ENCODE measurements around the gene MPST. TPM values are rescaled to one million over a fixed set of nuclear protein-coding genes. Genes with fewer than 3 reads are reported as not detected.
"Not testable (repeated sequence)": the region's sequence is repeated elsewhere in the genome, so short reads cannot be mapped to it uniquely, and the experiment has no call there.

The MPST gene
- total and polyA plus RNA-seq, 9 donors: 5.4 to 178 (median 91.6) TPM

DNA sequence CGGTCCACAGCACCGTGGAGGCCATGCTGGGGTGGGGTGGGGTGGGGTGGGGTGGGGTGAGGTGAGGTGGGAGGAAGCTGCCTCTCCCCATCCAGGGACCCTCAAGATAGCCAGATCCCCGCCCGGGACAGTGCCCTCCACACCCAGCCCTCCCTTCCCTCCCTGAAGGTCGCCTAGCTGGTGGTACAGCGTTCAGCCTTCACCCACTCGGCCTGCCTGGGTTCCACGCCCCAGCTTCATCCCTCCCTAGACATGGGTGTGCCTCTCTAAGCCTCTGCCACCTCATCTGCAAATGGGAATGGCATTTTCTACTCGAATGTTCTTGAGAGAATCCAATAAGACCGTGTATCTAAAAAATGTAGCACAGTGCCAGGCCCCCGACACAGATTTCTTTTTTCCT lies 49.8 kb downstream of the MPST start:
- H3K36me3 ChIP-seq: no peaks in the 10 kb centered on the region
- H3K4me3 ChIP-seq: no peak overlapping the region
- no peaks in the 10 kb centered on the region for H3K4me1 ChIP-seq (ENCODE audit: insufficient read depth)
- 10 to 20% (median 12%) methylated on average over 9 to 11 of the region's 11 CpGs for WGBS, 3 donors
- intact Hi-C loops (cut with DNase I): no loop called here
- DNase-seq: no peak
- no peaks in the 10 kb centered on the region for H3K27me3 ChIP-seq
- TF ChIP-seq, protein P1, sequence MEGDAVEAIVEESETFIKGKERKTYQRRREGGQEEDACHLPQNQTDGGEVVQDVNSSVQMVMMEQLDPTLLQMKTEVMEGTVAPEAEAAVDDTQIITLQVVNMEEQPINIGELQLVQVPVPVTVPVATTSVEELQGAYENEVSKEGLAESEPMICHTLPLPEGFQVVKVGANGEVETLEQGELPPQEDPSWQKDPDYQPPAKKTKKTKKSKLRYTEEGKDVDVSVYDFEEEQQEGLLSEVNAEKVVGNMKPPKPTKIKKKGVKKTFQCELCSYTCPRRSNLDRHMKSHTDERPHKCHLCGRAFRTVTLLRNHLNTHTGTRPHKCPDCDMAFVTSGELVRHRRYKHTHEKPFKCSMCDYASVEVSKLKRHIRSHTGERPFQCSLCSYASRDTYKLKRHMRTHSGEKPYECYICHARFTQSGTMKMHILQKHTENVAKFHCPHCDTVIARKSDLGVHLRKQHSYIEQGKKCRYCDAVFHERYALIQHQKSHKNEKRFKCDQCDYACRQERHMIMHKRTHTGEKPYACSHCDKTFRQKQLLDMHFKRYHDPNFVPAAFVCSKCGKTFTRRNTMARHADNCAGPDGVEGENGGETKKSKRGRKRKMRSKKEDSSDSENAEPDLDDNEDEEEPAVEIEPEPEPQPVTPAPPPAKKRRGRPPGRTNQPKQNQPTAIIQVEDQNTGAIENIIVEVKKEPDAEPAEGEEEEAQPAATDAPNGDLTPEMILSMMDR (IDR thresholded peaks at IDR 0.05): no peak
- TF ChIP-seq POLR2A (IDR thresholded peaks at IDR 0.05) (no peak), EP300 (IDR thresholded peaks at IDR 0.05) (no peak)
- H3K9me3 ChIP-seq: no peaks in the 10 kb centered on the region
- no peak overlapping the region for H3K27ac ChIP-seq

DNA sequence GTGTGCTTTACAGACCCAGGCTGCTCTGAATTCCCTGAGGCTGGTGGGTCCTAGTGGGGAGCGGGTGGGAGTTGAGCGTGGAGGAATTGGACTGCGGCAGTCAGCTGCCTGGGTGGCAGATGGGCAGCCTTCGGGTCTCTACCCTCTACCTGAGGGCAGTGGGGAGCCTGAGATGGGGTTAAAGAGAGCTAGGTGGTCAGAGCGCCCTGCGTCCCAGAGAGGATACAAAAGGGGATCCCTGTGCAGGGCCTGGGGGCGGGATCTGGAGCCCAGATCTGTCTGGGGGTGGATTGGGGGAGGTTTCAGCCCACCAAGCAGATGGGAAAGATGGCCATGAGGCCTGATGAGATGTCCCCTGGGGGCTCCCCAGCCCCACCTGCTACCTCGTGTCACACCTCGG lies 50.2 kb downstream of the MPST start:
- H3K36me3 ChIP-seq: no peaks in the 10 kb centered on the region
- TF ChIP-seq, protein P1 (IDR thresholded peaks at IDR 0.05): no peak
- no peak for TF ChIP-seq EP300 (IDR thresholded peaks at IDR 0.05)
- no peak for TF ChIP-seq POLR2A (IDR thresholded peaks at IDR 0.05)
- no peaks in the 10 kb centered on the region for H3K27me3 ChIP-seq
- intact Hi-C loops (cut with DNase I): no loop called here
- H3K9me3 ChIP-seq: no peaks in the 10 kb centered on the region
- H3K27ac ChIP-seq: no peak overlapping the region
- no peaks in the 10 kb centered on the region for H3K4me1 ChIP-seq (ENCODE audit: insufficient read depth)
- no peak for DNase-seq
- 59 to 63% (median 60%) methylated on average over 9 of the region's 9 CpGs for WGBS, 3 donors
- no peak overlapping the region for H3K4me3 ChIP-seq

DNA sequence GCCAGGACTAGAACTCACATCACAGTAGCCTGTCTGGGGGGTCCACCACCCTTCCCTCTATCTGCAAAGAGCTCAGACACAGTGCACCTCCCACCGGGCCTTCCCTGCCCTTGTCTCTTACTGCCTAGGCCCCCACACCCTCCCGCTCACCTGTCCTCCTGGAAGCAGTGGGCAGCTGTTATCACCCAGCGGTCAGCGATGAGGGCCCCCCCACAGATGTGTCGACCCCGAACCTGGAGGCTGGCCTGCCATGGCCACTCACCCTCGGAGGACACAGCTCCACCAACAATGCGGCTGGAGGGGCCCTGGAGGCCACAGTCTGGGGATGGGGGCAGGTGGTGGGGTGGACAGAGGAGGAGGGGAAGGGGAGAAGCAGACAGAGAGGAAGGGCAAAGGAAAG lies 50.8 kb downstream of the MPST start:
- TF ChIP-seq, protein P1 (IDR thresholded peaks at IDR 0.05): no peak
- TF ChIP-seq POLR2A (IDR thresholded peaks at IDR 0.05) (no peak), EP300 (IDR thresholded peaks at IDR 0.05) (no peak)
- intact Hi-C loops (cut with DNase I): no loop called here
- no peak overlapping the region for H3K4me3 ChIP-seq
- H3K27me3 ChIP-seq: no peaks in the 10 kb centered on the region
- H3K9me3 ChIP-seq: no peaks in the 10 kb centered on the region
- H3K27ac ChIP-seq: no peak overlapping the region
- WGBS, 3 donors: 36 to 52% (median 43%) methylated on average over 8 of the region's 8 CpGs
- no peaks in the 10 kb centered on the region for H3K4me1 ChIP-seq (ENCODE audit: insufficient read depth)
- no peaks in the 10 kb centered on the region for H3K36me3 ChIP-seq
- DNase-seq: no peak

DNA sequence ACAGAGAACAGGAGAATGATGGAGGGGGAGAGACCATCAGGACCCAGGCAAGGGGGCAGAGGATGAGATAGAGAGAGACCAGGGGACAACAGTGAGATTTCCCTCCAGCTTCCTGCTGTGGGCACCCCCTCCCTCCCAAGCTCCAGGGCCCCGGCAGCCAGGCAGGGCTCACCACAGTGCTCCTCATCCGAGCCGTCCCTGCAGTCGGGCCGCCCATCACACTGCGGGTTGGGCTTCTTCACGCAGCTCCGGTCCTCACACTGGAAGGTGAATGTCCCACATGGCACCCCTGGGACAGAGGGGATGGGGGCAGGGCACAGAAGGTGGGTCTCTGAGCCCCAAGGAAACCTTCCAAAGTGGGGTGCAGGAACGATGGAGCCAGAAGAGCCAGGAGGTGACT lies 51.2 kb downstream of the MPST start:
- intact Hi-C loops (cut with DNase I): no loop called here
- TF ChIP-seq POLR2A (IDR thresholded peaks at IDR 0.05) (no peak), EP300 (IDR thresholded peaks at IDR 0.05) (no peak)
- TF ChIP-seq, protein P1 (IDR thresholded peaks at IDR 0.05): no peak
- DNase-seq: no peak
- Histone ChIP-seq H3K27me3 (no peaks in the 10 kb centered on the region), H3K9me3 (no peaks in the 10 kb centered on the region), H3K27ac (no peak overlapping the region), H3K36me3 (no peaks in the 10 kb centered on the region), H3K4me3 (no peak overlapping the region), H3K4me1 (ENCODE audit: insufficient read depth) (no peaks in the 10 kb centered on the region)
- WGBS, 3 donors: 31 to 36% (median 36%) methylated on average over 9 of the region's 9 CpGs

DNA sequence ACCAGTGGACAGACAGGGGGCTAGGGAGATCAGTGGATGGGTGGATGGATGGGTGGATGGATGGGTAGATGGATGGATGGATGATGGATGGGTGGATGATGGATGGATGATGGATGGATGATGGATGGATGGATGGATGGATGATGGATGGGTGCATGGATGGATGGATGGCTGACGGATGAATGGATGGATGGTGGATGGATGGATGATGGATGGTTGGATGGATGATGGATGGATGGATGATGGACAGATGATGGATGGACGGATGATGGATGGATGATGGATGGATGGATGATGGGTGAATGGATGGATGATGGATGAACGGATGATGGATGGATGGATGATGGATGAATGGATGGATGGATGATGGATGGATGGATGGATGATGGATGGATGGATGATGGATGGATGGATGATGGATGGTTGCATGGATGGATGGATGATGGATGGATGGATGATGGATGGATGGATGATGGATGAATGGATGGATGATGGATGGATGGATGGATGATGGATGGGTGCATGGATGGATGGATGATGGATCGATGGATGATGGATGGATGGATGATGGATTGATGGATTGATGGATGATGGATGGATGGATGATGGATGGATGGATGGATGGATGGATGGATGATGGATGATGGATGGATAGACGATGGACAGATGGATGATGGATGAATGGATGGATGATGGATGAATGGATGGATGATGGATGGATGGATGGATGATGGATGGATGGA lies 52.5 kb downstream of the MPST start:
- H3K27ac ChIP-seq; H3K4me1 ChIP-seq (ENCODE audit: insufficient read depth); H3K27me3 ChIP-seq; H3K9me3 ChIP-seq; H3K36me3 ChIP-seq; DNase-seq; H3K4me3 ChIP-seq; intact Hi-C loops (cut with DNase I): not testable (repeated sequence)
- 89 to 96% (median 95%) methylated on average over 5 of the region's 5 CpGs for WGBS, 3 donors
